Endothelial cell of umbilical vein (primary cell): Measurements from ENCODE around the gene PLCH1.

Experiments used
- POLR2A ChIP-seq: IDR thresholded peaks from 2 replicates; pipeline ENCODE4 v1.6.1; 2012; ENCODE audit warnings: low read depth, mild to moderate bottlenecking, control low read depth, low read length
- POLR2AphosphoS5 ChIP-seq: IDR thresholded peaks from 2 replicates; pipeline ENCODE4 v1.6.1; 2012; ENCODE audit warnings: low read depth, mild to moderate bottlenecking, control low read depth, low read length, moderate library complexity; ENCODE audit not compliant: insufficient read depth
- TF ChIP-seq, protein P1 (sequence below), 2 donors: IDR thresholded peaks; 1 replicate in 1 of 2; 2 replicates in 1 of 2; pipeline ENCODE4 v1.5.1; 2011; ENCODE audit warnings: low read length in 2 of 2, mild to moderate bottlenecking in 2 of 2, moderate library complexity in 2 of 2, control low read depth in 1 of 2, inconsistent platforms in 1 of 2, low read depth in 1 of 2; ENCODE audit not compliant: insufficient read depth in 1 of 2; ENCODE audit errors: extremely low read depth in 1 of 2

GRCh38 chr3:155435821-155436220, 309.1 kb downstream of the PLCH1 start:
- TF ChIP-seq, protein P1, sequence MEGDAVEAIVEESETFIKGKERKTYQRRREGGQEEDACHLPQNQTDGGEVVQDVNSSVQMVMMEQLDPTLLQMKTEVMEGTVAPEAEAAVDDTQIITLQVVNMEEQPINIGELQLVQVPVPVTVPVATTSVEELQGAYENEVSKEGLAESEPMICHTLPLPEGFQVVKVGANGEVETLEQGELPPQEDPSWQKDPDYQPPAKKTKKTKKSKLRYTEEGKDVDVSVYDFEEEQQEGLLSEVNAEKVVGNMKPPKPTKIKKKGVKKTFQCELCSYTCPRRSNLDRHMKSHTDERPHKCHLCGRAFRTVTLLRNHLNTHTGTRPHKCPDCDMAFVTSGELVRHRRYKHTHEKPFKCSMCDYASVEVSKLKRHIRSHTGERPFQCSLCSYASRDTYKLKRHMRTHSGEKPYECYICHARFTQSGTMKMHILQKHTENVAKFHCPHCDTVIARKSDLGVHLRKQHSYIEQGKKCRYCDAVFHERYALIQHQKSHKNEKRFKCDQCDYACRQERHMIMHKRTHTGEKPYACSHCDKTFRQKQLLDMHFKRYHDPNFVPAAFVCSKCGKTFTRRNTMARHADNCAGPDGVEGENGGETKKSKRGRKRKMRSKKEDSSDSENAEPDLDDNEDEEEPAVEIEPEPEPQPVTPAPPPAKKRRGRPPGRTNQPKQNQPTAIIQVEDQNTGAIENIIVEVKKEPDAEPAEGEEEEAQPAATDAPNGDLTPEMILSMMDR (IDR thresholded peaks at IDR 0.05; ENCODE audit: extremely low read depth in 1 of 2, insufficient read depth in 1 of 2, low read depth in 1 of 2, low read length in 2 of 2), result no peak
- no peak for TF ChIP-seq POLR2A
- TF ChIP-seq POLR2AphosphoS5, result no peak
